Measurements from ENCODE around the gene MYEOV. TPM values are rescaled to one million over a fixed set of nuclear protein-coding genes. Genes with fewer than 3 reads are reported as not detected.
A peak's percentile ranks its signal among the peaks of the same experiment; 100 is the strongest.

MYEOV gene
- total and polyA plus RNA-seq, 4 donors: 0.79 to 0.90 TPM; not detected in 2

GRCh38 chr11:69267395-69267805 is 26.6 kb upstream of the MYEOV start:
- Histone ChIP-seq H3K27me3 (ENCODE audit: control insufficient read depth in 4 of 4, insufficient read depth in 4 of 4, low read length in 3 of 4) (no peaks in the 10 kb centered on the region), H3K9ac (ENCODE audit: low read depth in 1 of 2, low read length in 2 of 2) (no peak overlapping the region), H3K9me3 (ENCODE audit: control insufficient read depth in 4 of 4, low read length in 3 of 4) (no peaks in the 10 kb centered on the region), H3K4me1 (ENCODE audit: control insufficient read depth in 4 of 4, insufficient read depth in 4 of 4, low read length in 3 of 4) (no peaks in the 10 kb centered on the region), H3K36me3 (ENCODE audit: control insufficient read depth in 4 of 4, insufficient read depth in 3 of 4, low read depth in 1 of 4, low read length in 3 of 4) (no peaks in the 10 kb centered on the region), H3K27ac (ENCODE audit: low read depth in 1 of 2, low read length in 2 of 2) (no peak overlapping the region), H3K4me3 (ENCODE audit: low read depth in 1 of 3, low read length in 3 of 3) (no peak overlapping the region)
- DNase-seq (ENCODE audit: low spot score): no peak
- no peak for TF ChIP-seq MAX (IDR thresholded peaks at IDR 0.05)
- TF ChIP-seq NR2F2 (IDR thresholded peaks at IDR 0.05): peak; percentile 63
- 81% methylated on average over 12 of the region's 12 CpGs for WGBS

- Histone ChIP-seq H3K9ac (ENCODE audit: low read depth in 1 of 2, low read length in 2 of 2) (no peak overlapping the region), H3K27ac (ENCODE audit: low read depth in 1 of 2, low read length in 2 of 2) (no peak overlapping the region), H3K36me3 (ENCODE audit: control insufficient read depth in 4 of 4, insufficient read depth in 3 of 4, low read depth in 1 of 4, low read length in 3 of 4) (no peaks in the 10 kb centered on the region), H3K27me3 (ENCODE audit: control insufficient read depth in 4 of 4, insufficient read depth in 4 of 4, low read length in 3 of 4) (no peaks in the 10 kb centered on the region), H3K9me3 (ENCODE audit: control insufficient read depth in 4 of 4, low read length in 3 of 4) (no peaks in the 10 kb centered on the region), H3K4me3 (ENCODE audit: low read depth in 1 of 3, low read length in 3 of 3) (no peak overlapping the region), H3K4me1 (ENCODE audit: control insufficient read depth in 4 of 4, insufficient read depth in 4 of 4, low read length in 3 of 4) (peaks cover 0 to 9% (median 4%) of the 10 kb centered on the region in 4 donors)
- DNase-seq (ENCODE audit: low spot score): no peak
- no peak for TF ChIP-seq YY1 (IDR thresholded peaks at IDR 0.05)
- no peak for TF ChIP-seq MAX (IDR thresholded peaks at IDR 0.05)
- 96% methylated on average over 9 of the region's 9 CpGs for WGBS
These were observed 25.0 kb upstream of the MYEOV start for GRCh38 chr11:69268911-69269310.

- DNase-seq (ENCODE audit: low spot score): no peak
- H3K9me3 ChIP-seq (ENCODE audit: control insufficient read depth in 4 of 4, low read length in 3 of 4): no peaks in the 10 kb centered on the region
- H3K27ac ChIP-seq (ENCODE audit: low read depth in 1 of 2, low read length in 2 of 2): no peak overlapping the region
- H3K4me1 ChIP-seq (ENCODE audit: control insufficient read depth in 4 of 4, insufficient read depth in 4 of 4, low read length in 3 of 4): peaks cover 0 to 14% (median 6%) of the 10 kb centered on the region in 4 donors
- 85% methylated on average over 4 of the region's 4 CpGs for WGBS
- H3K36me3 ChIP-seq (ENCODE audit: control insufficient read depth in 4 of 4, insufficient read depth in 3 of 4, low read depth in 1 of 4, low read length in 3 of 4): no peaks in the 10 kb centered on the region
- H3K27me3 ChIP-seq (ENCODE audit: control insufficient read depth in 4 of 4, insufficient read depth in 4 of 4, low read length in 3 of 4): no peaks in the 10 kb centered on the region
- H3K4me3 ChIP-seq (ENCODE audit: low read depth in 1 of 3, low read length in 3 of 3): no peak overlapping the region
- TF ChIP-seq HNF4G (IDR thresholded peaks at IDR 0.05): no peak
- no peak for TF ChIP-seq RXRA (IDR thresholded peaks at IDR 0.05)
- no peak for TF ChIP-seq GABPA (IDR thresholded peaks at IDR 0.05 in 1 of 2, conservative IDR thresholded peaks at IDR 0.05 in 1 of 2)
- no peak for TF ChIP-seq ZBTB33 (IDR thresholded peaks at IDR 0.05)
- no peak for TF ChIP-seq JUND (IDR thresholded peaks at IDR 0.05)
- TF ChIP-seq FOXA1 (IDR thresholded peaks at IDR 0.05): no peak
- TF ChIP-seq EGR1 (IDR thresholded peaks at IDR 0.05; ENCODE audit: low read depth in 2 of 2): no peak
- TF ChIP-seq, protein P1, sequence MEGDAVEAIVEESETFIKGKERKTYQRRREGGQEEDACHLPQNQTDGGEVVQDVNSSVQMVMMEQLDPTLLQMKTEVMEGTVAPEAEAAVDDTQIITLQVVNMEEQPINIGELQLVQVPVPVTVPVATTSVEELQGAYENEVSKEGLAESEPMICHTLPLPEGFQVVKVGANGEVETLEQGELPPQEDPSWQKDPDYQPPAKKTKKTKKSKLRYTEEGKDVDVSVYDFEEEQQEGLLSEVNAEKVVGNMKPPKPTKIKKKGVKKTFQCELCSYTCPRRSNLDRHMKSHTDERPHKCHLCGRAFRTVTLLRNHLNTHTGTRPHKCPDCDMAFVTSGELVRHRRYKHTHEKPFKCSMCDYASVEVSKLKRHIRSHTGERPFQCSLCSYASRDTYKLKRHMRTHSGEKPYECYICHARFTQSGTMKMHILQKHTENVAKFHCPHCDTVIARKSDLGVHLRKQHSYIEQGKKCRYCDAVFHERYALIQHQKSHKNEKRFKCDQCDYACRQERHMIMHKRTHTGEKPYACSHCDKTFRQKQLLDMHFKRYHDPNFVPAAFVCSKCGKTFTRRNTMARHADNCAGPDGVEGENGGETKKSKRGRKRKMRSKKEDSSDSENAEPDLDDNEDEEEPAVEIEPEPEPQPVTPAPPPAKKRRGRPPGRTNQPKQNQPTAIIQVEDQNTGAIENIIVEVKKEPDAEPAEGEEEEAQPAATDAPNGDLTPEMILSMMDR (IDR thresholded peaks at IDR 0.05; ENCODE audit: low read depth, low read length, missing input control): no peak
- no peak for TF ChIP-seq REST (IDR thresholded peaks at IDR 0.05)
- no peak for TF ChIP-seq NR2F2 (IDR thresholded peaks at IDR 0.05)
- TF ChIP-seq TAF1 (conservative IDR thresholded peaks at IDR 0.05): no peak
- no peak overlapping the region for H3K9ac ChIP-seq (ENCODE audit: low read depth in 1 of 2, low read length in 2 of 2)
These were observed 24.6 kb upstream of the MYEOV start for GRCh38 chr11:69269388-69269787.
